HCT116 (cell line): Measurements from ENCODE around the gene INSYN2A.

ENCODE experiments used
- ATF3 ChIP-seq: IDR thresholded peaks from 2 replicates; pipeline ENCODE4 v1.6.1; 2012
- CEBPB ChIP-seq: IDR thresholded peaks from 2 replicates; pipeline ENCODE4 v1.6.1; 2012; ENCODE audit warnings: low read depth
- CTCF ChIP-seq, 3 experiments: fragments of 200-600 bp in 1 of 3; sonication (generic) in 1 of 3; IDR thresholded peaks in 2 of 3; conservative IDR thresholded peaks in 1 of 3; 2 replicates each; pipeline ENCODE4 v1.5.1; 2012 to 2017; ENCODE audit warnings: low read depth in 2 of 3, low read length in 2 of 3, antibody characterized with exemption in 1 of 3, borderline replicate concordance in 1 of 3, control low read depth in 1 of 3, mild to moderate bottlenecking in 1 of 3, mixed read lengths in 1 of 3, mixed run types in 1 of 3, moderate library complexity in 1 of 3; ENCODE audit not compliant: insufficient read depth in 1 of 3
- EGR1 ChIP-seq: IDR thresholded peaks from 2 replicates; pipeline ENCODE4 v1.6.1; 2012; ENCODE audit warnings: low read depth
- EZH2 ChIP-seq: fragments of 200-600 bp; sonication (generic); IDR thresholded peaks from 2 replicates; pipeline ENCODE4 v1.6.1; 2017; ENCODE audit warnings: antibody characterized with exemption, mixed run types
- JUND ChIP-seq: IDR thresholded peaks from 2 replicates; pipeline ENCODE4 v1.6.1; 2012
- MAX ChIP-seq: IDR thresholded peaks from 2 replicates; pipeline ENCODE4 v1.6.1; 2012
- POLR2A ChIP-seq: IDR thresholded peaks from 2 replicates; pipeline ENCODE4 v1.7.0; 2011; ENCODE audit warnings: borderline replicate concordance; ENCODE audit not compliant: insufficient read depth, insufficient read length; ENCODE audit errors: extremely low read depth
- REST ChIP-seq: IDR thresholded peaks from 2 replicates; pipeline ENCODE4 v1.6.1; 2012; ENCODE audit warnings: low read depth
- SIN3A ChIP-seq: IDR thresholded peaks from 2 replicates; pipeline ENCODE4 v1.6.1; 2012; ENCODE audit warnings: low read depth
- SRF ChIP-seq: IDR thresholded peaks from 2 replicates; pipeline ENCODE4 v1.6.1; 2012; ENCODE audit warnings: low read depth

GRCh38 chr10:127234306-127234800, 38.0 kb upstream of the INSYN2A start:
- TF ChIP-seq CTCF (IDR thresholded peaks at IDR 0.05 in 2 of 3, conservative IDR thresholded peaks at IDR 0.05 in 1 of 3; ENCODE audit: borderline replicate concordance in 1 of 3, insufficient read depth in 1 of 3, low read depth in 2 of 3, low read length in 2 of 3) (no peak), SIN3A (no peak), POLR2A (no peak), EGR1 (no peak), EZH2 (no peak), JUND (no peak), SRF (no peak), REST (no peak), CEBPB (no peak), ATF3 (no peak), MAX (no peak)
